NCI-H2171 (cell line): Measurements from ENCODE around the gene NEK2.
"Not testable (repeated sequence)": the region's sequence is repeated elsewhere in the genome, so short reads cannot be mapped to it uniquely, and the experiment has no call there.

Experiments used
- DNase-seq: peaks from one replicate; lab custom pipeline; 2025; lab: John Stamatoyannopoulos, UW

The NEK2 gene

DNA sequence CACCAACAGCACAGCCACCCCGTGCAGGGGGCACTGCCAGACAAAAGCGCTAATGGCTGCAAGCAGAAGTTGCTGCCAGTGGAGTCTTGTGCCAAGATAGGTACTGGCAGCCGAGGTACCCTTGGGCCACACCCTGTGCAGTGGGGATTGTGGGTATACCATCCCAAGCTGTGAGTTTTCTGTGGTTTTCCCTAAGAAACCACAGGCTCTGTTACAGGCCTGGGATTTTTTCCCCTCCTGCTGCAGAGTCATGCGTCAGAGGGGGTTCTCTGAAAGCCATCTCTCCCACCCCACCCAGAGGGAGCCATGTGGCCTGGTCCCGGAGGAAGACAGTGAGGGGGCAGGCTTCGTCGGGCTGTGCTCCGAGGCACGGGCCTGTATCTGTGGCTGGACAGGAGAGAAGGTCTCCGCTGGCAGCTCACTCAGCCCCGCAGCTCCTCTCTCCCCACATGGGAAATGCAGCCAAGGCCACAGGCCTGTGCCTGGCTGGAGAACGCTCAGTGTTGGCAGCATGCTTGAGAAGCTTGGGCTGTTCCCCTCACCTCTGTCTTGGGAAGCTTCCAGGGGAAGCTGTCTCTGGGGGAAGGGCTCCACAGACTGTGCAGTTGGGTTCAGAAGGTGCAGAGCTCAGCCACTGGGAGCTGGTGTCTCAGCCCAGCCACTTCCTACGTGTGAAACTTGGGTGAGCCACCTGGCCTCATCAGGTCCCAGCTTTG, 42.5 kb downstream of the NEK2 start:
- no peak for DNase-seq

GRCh38 chr1:211632117-211632807, 43.2 kb downstream of the NEK2 start:
- DNase-seq: no peak

DNA sequence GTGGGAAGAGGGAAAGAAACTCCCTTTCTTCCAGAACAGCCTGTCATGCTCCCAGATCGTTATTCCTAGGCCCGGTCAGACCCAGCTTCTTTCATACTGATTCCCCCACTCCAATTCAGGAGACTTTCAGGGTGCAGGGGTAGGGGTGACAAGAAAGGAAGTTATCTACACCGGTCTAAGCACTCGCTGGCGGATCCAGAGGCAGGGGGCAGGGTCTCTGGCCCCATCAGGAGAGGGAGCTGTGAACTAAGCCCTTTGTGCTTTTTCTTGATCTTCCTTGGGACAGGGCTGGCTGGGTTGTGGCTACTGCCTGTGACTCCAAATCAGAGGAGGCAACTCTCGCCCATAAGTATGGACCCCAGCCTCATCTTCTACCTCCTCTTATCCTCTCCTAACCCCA, 44.3 kb downstream of the NEK2 start:
- DNase-seq: no peak

- DNase-seq: no peak
Measured at GRCh38 chr1:211630236-211631081, 45.0 kb downstream of the NEK2 start.

GRCh38 chr1:211628417-211628816, 47.0 kb downstream of the NEK2 start:
- DNase-seq: no peak

DNA sequence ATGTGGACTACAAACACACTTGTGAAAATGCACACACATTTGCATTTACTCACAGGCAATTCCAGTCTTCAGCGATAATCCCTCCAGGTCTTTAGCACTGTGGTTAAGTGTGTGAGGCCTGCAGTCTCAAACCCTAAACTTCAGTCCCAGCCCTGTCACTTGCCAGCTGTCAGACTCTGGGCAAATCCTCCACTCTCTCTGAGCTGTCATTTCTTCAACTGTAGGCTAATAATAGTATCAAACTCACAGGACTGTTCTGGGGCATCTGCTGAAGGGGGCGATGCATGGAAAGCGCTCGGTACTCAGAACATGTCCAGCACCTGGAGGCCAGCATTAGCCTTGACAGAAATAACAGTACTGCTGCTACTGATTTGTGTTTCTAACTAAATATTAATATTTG, 48.2 kb downstream of the NEK2 start:
- DNase-seq: no peak

- not testable (repeated sequence) for DNase-seq
Measured at GRCh38 chr1:211625866-211626265, 49.6 kb downstream of the NEK2 start.

GRCh38 chr1:211625040-211625439, 50.4 kb downstream of the NEK2 start:
- no peak for DNase-seq

GRCh38 chr1:211623515-211623914, 51.9 kb downstream of the NEK2 start:
- no peak for DNase-seq

DNA sequence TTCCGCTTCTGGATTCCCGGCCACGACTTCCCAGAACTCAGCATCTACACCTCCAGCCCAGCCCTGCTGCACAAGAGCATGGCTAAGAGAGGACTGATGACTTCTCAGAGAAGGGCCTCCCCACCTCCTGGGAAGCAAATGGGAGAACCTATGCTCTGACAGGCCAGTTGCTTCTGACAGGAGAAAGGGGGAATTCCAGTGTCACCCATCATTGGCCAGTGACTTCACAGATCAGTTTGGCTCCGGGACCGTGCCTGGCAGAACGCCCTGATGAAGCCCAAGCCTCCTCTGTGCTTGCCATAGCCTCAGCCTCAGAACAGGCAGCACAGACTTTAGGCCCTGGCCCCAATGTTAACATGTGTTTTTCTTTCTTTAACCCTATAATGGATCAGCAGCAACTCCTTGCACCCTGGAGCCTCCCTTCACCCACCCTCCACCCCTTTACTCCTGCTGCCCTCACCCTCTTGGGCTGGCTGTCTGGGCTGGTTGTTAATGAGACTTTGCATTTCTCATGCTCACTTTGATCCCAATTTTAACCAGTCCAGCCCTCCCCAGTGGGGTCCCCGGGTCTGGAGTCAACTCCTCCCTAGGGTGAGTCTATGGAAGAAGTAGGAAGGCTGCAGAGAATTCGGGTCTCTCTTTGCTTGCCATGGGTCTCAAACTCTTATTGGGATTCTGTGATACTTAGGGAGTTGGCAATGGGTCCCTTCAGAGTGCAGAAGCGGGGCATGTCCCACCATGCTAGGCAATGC, 53.8 kb downstream of the NEK2 start:
- DNase-seq: no peak

DNA sequence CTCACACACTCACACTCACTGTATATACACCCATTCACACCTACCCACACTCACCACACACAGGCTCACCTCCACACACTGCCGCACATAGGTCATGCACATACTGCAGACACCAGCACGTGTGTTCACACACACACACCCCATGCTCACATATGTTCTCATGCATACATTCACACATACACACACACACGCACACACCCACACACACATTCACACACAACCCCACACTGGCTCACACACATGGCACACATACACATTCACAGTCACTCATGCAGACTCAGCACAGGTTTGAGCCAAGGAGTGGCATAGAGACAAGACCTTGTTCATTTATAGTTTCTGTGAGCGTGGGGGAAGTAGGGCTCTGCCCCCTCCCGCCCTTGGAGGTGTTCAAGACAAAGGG, 55.3 kb downstream of the NEK2 start:
- no peak for DNase-seq

GRCh38 chr1:211619033-211619996, 56.1 kb downstream of the NEK2 start:
- no peak for DNase-seq

DNA sequence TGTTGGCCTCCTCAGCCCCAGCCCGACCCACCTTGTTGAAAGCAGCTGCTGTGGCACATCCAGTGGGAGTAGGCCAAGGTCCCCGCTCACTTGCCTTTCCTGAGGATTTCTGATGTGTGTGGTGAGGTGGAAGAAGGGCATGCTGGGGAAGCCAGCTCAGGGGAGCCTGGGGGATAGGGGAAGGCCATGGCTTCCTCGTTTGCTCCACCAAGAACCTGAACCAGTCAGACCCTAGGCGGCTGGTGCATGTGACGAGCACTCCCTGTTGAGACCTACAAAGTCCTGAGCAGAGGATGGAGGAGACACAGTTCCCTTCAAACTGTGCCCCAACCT, 58.5 kb downstream of the NEK2 start:
- no peak for DNase-seq

GRCh38 chr1:211616231-211616964, 59.0 kb downstream of the NEK2 start:
- no peak for DNase-seq

GRCh38 chr1:211614615-211615014, 60.8 kb downstream of the NEK2 start:
- DNase-seq: no peak

DNA sequence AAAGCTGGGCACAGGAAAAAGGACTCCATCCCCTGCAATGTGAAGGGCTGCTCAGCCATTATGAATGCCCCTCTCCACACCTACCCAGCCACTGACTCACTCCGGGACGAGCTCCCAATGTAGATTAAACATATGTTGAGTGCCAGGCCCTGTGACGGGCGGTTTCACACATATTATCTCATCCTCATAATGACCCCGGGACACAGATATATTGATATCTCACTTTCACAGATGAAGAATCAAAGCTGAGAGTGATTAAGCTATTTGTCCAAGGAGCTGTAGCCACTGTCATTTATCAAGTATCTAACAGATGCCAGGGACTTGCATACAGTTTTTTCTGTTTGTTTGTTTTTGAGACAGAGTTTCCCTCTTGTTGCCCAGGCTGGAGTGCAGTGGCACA, 61.5 kb downstream of the NEK2 start:
- DNase-seq: no peak

- DNase-seq: no peak
Measured at GRCh38 chr1:211613108-211613947, 62.1 kb downstream of the NEK2 start.

DNA sequence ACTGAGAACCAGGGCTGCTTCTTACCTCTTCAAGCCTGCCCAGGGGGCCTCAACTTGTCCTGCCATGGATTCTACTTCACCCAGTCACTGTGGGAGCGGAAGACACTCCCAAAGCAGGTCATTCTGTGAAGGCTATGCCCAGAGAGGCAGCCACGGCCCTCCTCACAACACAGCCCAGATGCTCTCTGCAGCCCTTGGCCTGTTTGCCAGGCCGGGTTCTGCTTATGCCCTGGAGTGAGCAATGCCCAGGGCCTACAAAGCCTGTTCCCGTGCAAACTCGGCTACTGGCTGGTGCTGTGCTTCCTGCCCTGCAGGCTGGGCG, 62.7 kb downstream of the NEK2 start:
- no peak for DNase-seq
